GM18498 (cell line): ENCODE data around the gene NPDC1.

Experiments used
- ATAC-seq: cut with Tn5 transposase; IDR thresholded peaks from one replicate; pipeline ENCODE4 v1.9.1; 2021; ENCODE audit warnings: mild to moderate bottlenecking, moderate library complexity; ENCODE audit not compliant: unreplicated experiment

NPDC1 gene

GRCh38 chr9:137027369-137028262 lies 18.4 kb downstream of the NPDC1 start, which contains the start of gene ABCA2:
ABCA2 (minus strand) TSS chr9:137028237; CDS start chr9:137028140, 97 bp downstream.
- no peak for ATAC-seq

GRCh38 chr9:137026828-137027227 lies 19.1 kb downstream of the NPDC1 start:
- ATAC-seq, result no peak

GRCh38 chr9:137026384-137026783 lies 19.6 kb downstream of the NPDC1 start:
- no peak for ATAC-seq

- ATAC-seq, result no peak
These were observed 20.4 kb downstream of the NPDC1 start for GRCh38 chr9:137025517-137025966.

- no peak for ATAC-seq
These were observed 22.4 kb downstream of the NPDC1 start for GRCh38 chr9:137023583-137023991.

- no peak for ATAC-seq
These were observed 22.8 kb downstream of the NPDC1 start for GRCh38 chr9:137023157-137023556.

- no peak for ATAC-seq
These were observed 23.3 kb downstream of the NPDC1 start for GRCh38 chr9:137022662-137023008.

GRCh38 chr9:137021979-137022661 lies 23.9 kb downstream of the NPDC1 start:
- ATAC-seq, result no peak

GRCh38 chr9:137021568-137021978 lies 24.4 kb downstream of the NPDC1 start:
- no peak for ATAC-seq

- ATAC-seq, result no peak
These were observed 25.0 kb downstream of the NPDC1 start for GRCh38 chr9:137020771-137021567.

- no peak for ATAC-seq
These were observed 25.9 kb downstream of the NPDC1 start for GRCh38 chr9:137019891-137020683.

GRCh38 chr9:137018761-137019559 lies 27.0 kb downstream of the NPDC1 start:
- ATAC-seq, result no peak

- ATAC-seq, result no peak
These were observed 28.0 kb downstream of the NPDC1 start for GRCh38 chr9:137017791-137018497.

- ATAC-seq, result no peak
These were observed 28.9 kb downstream of the NPDC1 start for GRCh38 chr9:137017071-137017470.

GRCh38 chr9:137016436-137016835 lies 29.5 kb downstream of the NPDC1 start:
- ATAC-seq, result no peak

- ATAC-seq, result no peak
These were observed 30.0 kb downstream of the NPDC1 start for GRCh38 chr9:137015976-137016375.

- no peak for ATAC-seq
These were observed 30.4 kb downstream of the NPDC1 start for GRCh38 chr9:137015540-137015930.

GRCh38 chr9:137014776-137015539 lies 31.0 kb downstream of the NPDC1 start:
- ATAC-seq, result no peak
